DMS 273 (cell line): ENCODE results near the gene F12.
A peak's percentile ranks its signal among the peaks of the same experiment; 100 is the strongest.
"Not testable (repeated sequence)": the region's sequence is repeated elsewhere in the genome, so short reads cannot be mapped to it uniquely, and the experiment has no call there.

Experiments
- DNase-seq: peaks from one replicate; lab custom pipeline; 2025; ENCODE audit not compliant: unreplicated experiment; lab: John Stamatoyannopoulos, UW

F12 gene

GRCh38 chr5:177389241-177390169, 19.9 kb downstream of the F12 start:
- DNase-seq = no peak

GRCh38 chr5:177388521-177389052, 20.8 kb downstream of the F12 start:
- DNase-seq = no peak

- no peak for DNase-seq
Observed at GRCh38 chr5:177387405-177387804, 22.0 kb downstream of the F12 start.

- DNase-seq = no peak
Observed at GRCh38 chr5:177386542-177386941, 22.8 kb downstream of the F12 start.

GRCh38 chr5:177385720-177386119, 23.6 kb downstream of the F12 start:
- no peak for DNase-seq

- DNase-seq = no peak
Observed at GRCh38 chr5:177384134-177384533, 25.2 kb downstream of the F12 start, which contains the start of gene SLC34A1. TSS of gene SLC34A1 (plus strand) at chr5:177384434. CDS start at chr5:177385742, 1,308 bp downstream.

- no peak for DNase-seq
Observed at GRCh38 chr5:177383181-177383580, 26.2 kb downstream of the F12 start.

GRCh38 chr5:177382423-177383029, 26.8 kb downstream of the F12 start:
- peak; percentile 86 for DNase-seq

- DNase-seq = no peak
Observed at GRCh38 chr5:177380805-177381126, 28.6 kb downstream of the F12 start.

- no peak for DNase-seq
Observed at GRCh38 chr5:177378884-177379883, 30.2 kb downstream of the F12 start.

GRCh38 chr5:177377851-177378776, 31.2 kb downstream of the F12 start:
- no peak for DNase-seq

- no peak for DNase-seq
Observed at GRCh38 chr5:177376107-177376506, 33.3 kb downstream of the F12 start.

- DNase-seq = not testable (repeated sequence)
Observed at GRCh38 chr5:177375516-177375915, 33.8 kb downstream of the F12 start.

- DNase-seq = no peak
Observed at GRCh38 chr5:177374211-177374610, 35.2 kb downstream of the F12 start.

GRCh38 chr5:177373806-177374205, 35.6 kb downstream of the F12 start:
- no peak for DNase-seq

- DNase-seq = no peak
Observed at GRCh38 chr5:177372910-177373309, 36.5 kb downstream of the F12 start.

GRCh38 chr5:177372034-177372896, 37.1 kb downstream of the F12 start:
- no peak for DNase-seq

GRCh38 chr5:177371120-177372033, 38.0 kb downstream of the F12 start:
- no peak for DNase-seq
